ENCODE data around the gene EID1.
"Not testable (repeated sequence)": the region's sequence is repeated elsewhere in the genome, so short reads cannot be mapped to it uniquely, and the experiment has no call there.

Gene EID1

GRCh38 chr15:48910554-48910953 is 32.6 kb downstream of the EID1 start:
- DNase-seq (ENCODE audit: low spot score): not testable (repeated sequence)

- no peak for DNase-seq (ENCODE audit: low spot score)
Observed at GRCh38 chr15:48913141-48913540, 35.2 kb downstream of the EID1 start.

DNA sequence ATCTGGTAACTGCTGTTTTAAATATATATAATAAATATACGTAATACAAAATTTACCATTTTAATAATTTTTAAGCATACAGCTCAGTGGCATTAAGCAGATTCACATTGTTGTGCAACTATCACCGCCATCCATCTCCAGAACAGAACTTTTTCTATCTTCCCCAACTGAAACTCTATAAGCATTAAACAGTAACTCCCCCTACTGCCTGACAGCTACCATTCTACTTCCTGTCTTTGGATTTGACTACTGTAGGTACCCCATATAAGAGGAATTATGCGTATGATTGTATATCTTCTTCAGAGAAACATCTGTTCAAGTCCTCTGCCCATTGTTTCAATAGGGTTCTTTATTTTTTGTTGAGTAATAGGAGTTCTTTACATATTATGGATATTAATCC is 36.8 kb downstream of the EID1 start:
- DNase-seq (ENCODE audit: low spot score): no peak

DNA sequence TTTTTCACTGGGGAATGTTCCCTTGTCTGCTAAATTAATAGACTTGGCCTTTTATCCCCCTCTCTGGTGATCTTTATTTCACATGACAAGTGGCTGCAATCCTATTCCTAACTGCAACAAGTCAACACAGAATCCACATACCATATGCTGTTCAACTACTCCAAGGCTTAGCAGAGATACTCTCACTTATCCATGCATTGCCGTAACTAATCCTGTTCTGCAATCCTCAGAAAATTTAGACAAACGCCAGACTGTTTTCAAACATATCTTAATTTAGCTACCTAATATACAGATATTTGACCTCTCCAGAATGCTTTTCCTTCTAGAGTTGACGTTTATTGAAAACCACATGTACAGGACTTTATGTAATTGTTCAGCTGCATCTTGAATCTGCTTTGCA is 37.9 kb downstream of the EID1 start:
- no peak for DNase-seq (ENCODE audit: low spot score)

- no peak for DNase-seq (ENCODE audit: low spot score)
Observed at GRCh38 chr15:48916721-48917120, 38.8 kb downstream of the EID1 start.

DNA sequence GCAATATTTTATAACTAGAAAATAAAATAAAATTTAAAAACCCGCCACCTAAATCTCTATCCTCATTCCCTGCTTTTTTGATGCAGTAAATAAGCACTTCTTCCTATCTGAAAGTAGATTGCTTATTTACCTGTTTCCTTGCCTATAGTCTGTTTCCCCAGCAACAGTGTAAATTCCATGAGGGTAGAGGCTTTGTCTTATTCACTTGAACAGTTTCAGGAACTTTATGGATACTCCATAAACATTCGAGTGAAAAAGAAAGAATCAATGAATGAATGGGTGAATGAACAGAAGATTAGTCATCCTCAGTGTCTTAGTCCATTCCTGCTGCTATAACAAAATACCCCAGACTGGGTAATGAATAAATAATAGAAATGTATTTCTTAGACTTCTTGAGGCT is 44.1 kb downstream of the EID1 start:
- no peak for DNase-seq (ENCODE audit: low spot score)

DNA sequence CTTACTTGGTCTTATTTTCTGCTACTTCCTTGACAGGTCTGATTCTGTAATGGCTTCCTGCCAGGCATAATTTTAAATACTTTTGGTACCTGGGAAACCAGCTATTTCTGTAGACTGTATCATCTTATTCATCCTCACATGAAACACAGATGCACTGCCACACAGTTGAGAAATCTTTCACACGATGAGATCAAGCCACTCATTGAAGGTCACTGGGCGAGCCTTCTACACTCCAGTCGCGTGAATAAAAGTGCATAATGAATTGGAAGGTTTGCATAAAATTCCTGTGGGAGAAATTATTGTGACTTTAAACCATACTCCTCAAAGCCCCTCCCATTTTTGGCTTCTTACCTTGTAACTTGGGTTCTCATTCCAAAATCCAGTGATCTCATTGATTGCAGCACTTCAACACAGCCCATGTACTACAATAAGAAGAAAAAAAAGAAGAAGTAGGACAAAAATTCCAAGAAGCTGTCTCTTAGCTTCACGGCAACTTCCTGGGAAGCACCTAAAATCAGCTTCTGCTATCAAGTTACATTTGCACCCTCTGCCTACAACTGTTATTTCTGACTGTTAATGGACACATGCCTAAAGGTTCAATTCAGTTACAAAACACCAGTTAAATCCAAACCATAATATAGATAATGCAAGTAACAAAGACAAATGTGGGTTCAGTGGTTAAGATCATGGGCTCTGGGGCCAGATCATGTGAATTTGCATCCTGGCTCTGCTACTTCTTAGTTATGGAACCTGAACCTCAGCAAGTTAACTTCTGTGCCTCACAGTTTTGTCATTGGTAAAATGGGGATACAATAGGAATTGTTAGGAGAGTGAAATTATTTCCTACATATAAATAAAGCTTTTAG is 46.8 kb downstream of the EID1 start:
- DNase-seq (ENCODE audit: low spot score): no peak

GRCh38 chr15:48925714-48926223 is 47.8 kb downstream of the EID1 start:
- DNase-seq (ENCODE audit: low spot score): no peak

DNA sequence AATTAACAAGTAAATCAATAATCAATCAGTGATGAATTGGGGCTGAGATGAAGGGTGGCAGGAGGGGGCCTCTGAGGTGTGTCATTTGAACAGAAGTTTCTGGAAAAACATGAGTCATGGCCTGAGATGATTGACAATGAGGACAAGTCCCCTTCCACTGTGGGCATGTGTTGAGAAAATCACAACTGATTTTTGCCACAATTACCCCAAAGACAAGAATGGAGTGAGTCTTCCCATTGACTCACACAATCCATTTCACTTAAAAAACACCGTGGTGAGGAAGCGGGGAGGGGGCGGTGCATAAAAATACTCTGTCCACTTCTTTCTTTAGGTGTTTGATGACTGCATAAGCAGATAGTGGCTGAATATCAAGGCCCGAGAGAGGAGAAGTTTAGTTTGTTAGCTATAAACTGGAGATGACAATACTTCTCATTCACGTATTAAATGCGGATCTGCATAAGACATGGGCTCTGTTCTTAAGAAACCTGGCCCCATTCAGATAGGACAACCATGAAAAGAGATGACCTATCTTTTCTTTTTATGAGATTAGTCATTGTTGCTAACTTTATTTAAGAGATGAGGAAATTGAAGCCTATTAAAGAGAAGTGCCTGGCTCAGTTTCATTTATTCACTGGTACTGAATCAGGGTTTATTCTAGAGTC is 51.1 kb downstream of the EID1 start:
- no peak for DNase-seq (ENCODE audit: low spot score)

GRCh38 chr15:48929661-48930060 is 51.7 kb downstream of the EID1 start:
- DNase-seq (ENCODE audit: low spot score): no peak

Measured in CD4-positive, alpha-beta T cell treated with Interleukin-15 for 4 hours (primary cell).